GM19455 (cell line): ENCODE results near the gene KRTAP10-2.
"Not testable (repeated sequence)": the region's sequence is repeated elsewhere in the genome, so short reads cannot be mapped to it uniquely, and the experiment has no call there.

Source experiments
- ATAC-seq: cut with Tn5 transposase; IDR thresholded peaks from one replicate; pipeline ENCODE4 v1.9.1; 2021; ENCODE audit not compliant: unreplicated experiment

The KRTAP10-2 gene

GRCh38 chr21:44568261-44568660, 17.0 kb upstream of the KRTAP10-2 start:
- no peak for ATAC-seq

- no peak for ATAC-seq
Measured at GRCh38 chr21:44567481-44568171, 16.3 kb upstream of the KRTAP10-2 start.

- ATAC-seq = no peak
Measured at GRCh38 chr21:44566403-44566802, 15.1 kb upstream of the KRTAP10-2 start.

GRCh38 chr21:44564886-44565598, 13.7 kb upstream of the KRTAP10-2 start:
- no peak for ATAC-seq

GRCh38 chr21:44564099-44564498, 12.8 kb upstream of the KRTAP10-2 start:
- no peak for ATAC-seq

- ATAC-seq = no peak
Measured at GRCh38 chr21:44558695-44559094, 7.4 kb upstream of the KRTAP10-2 start, which contains the start of gene KRTAP10-3. Gene KRTAP10-3 (minus strand): TSS chr21:44558795. CDS start chr21:44558715, 80 bp downstream.

- not testable (repeated sequence) for ATAC-seq
Measured at GRCh38 chr21:44558329-44558675, 7.0 kb upstream of the KRTAP10-2 start.

- ATAC-seq = no peak
Measured at GRCh38 chr21:44557491-44558328, 6.4 kb upstream of the KRTAP10-2 start.

GRCh38 chr21:44556879-44557278, 5.6 kb upstream of the KRTAP10-2 start:
- no peak for ATAC-seq

GRCh38 chr21:44555200-44555875, 4.0 kb upstream of the KRTAP10-2 start:
- ATAC-seq = no peak

GRCh38 chr21:44552681-44553080, 1.4 kb upstream of the KRTAP10-2 start:
- no peak for ATAC-seq

- no peak for ATAC-seq
Measured at GRCh38 chr21:44552136-44552535, 831 bp upstream of the KRTAP10-2 start.

- no peak for ATAC-seq
Measured at GRCh38 chr21:44550807-44551206, 498 bp downstream of the KRTAP10-2 start.

- ATAC-seq = not testable (repeated sequence)
Measured at GRCh38 chr21:44550285-44550684, 1.0 kb downstream of the KRTAP10-2 start.

- ATAC-seq = no peak
Measured at GRCh38 chr21:44549525-44550211, 1.6 kb downstream of the KRTAP10-2 start.

- no peak for ATAC-seq
Measured at GRCh38 chr21:44548922-44549321, 2.4 kb downstream of the KRTAP10-2 start.

- no peak for ATAC-seq
Measured at GRCh38 chr21:44548381-44548780, 2.9 kb downstream of the KRTAP10-2 start.

- no peak for ATAC-seq
Measured at GRCh38 chr21:44547656-44548331, 3.5 kb downstream of the KRTAP10-2 start.

- ATAC-seq = no peak
Measured at GRCh38 chr21:44544566-44544965, 6.7 kb downstream of the KRTAP10-2 start.

GRCh38 chr21:44542716-44543115, 8.6 kb downstream of the KRTAP10-2 start:
- ATAC-seq = no peak
